EL (cell line): ENCODE measurements around the gene COL6A2.

Source experiments
- DNase-seq: peaks from one replicate; pipeline ENCODE4 v3.0.0-alpha.2; 2016

Gene COL6A2

GRCh38 chr21:46145840-46146691, 48.2 kb downstream of the COL6A2 start:
- no peak for DNase-seq

- no peak for DNase-seq
These were observed 48.9 kb downstream of the COL6A2 start for GRCh38 chr21:46146856-46147255.

GRCh38 chr21:46147429-46147828, 49.5 kb downstream of the COL6A2 start:
- peak; percentile 39 for DNase-seq

GRCh38 chr21:46148106-46148505, 50.2 kb downstream of the COL6A2 start:
- no peak for DNase-seq

GRCh38 chr21:46149205-46149901, 51.4 kb downstream of the COL6A2 start:
- no peak for DNase-seq

- no peak for DNase-seq
These were observed 52.2 kb downstream of the COL6A2 start for GRCh38 chr21:46150073-46150472.

GRCh38 chr21:46150491-46151121, 52.7 kb downstream of the COL6A2 start:
- DNase-seq, result no peak

- no peak for DNase-seq
These were observed 53.5 kb downstream of the COL6A2 start for GRCh38 chr21:46151261-46151988.

GRCh38 chr21:46151989-46152926, 54.3 kb downstream of the COL6A2 start:
- no peak for DNase-seq

- DNase-seq, result no peak
These were observed 55.0 kb downstream of the COL6A2 start for GRCh38 chr21:46152927-46153246.

- DNase-seq, result peak; percentile 20
These were observed 55.6 kb downstream of the COL6A2 start for GRCh38 chr21:46153247-46154154.

GRCh38 chr21:46154155-46154954, 56.4 kb downstream of the COL6A2 start:
- no peak for DNase-seq

- no peak for DNase-seq
These were observed 57.1 kb downstream of the COL6A2 start for GRCh38 chr21:46154955-46155513.

- no peak for DNase-seq
These were observed 57.8 kb downstream of the COL6A2 start, which contains the start of gene FTCD for GRCh38 chr21:46155514-46156377. TSS of gene FTCD (minus strand) at chr21:46155579. CDS start at chr21:46155523, 56 bp downstream.

GRCh38 chr21:46156378-46156645, 58.4 kb downstream of the COL6A2 start:
- no peak for DNase-seq

- no peak for DNase-seq
These were observed 58.8 kb downstream of the COL6A2 start for GRCh38 chr21:46156678-46157077.

GRCh38 chr21:46157396-46157986, 59.6 kb downstream of the COL6A2 start:
- DNase-seq, result no peak

- DNase-seq, result no peak
These were observed 60.1 kb downstream of the COL6A2 start for GRCh38 chr21:46157987-46158451.
